ENCODE results near the gene CAPN5.

GRCh38 chr11:77086521-77087472, 20.0 kb downstream of the CAPN5 start:
- TF ChIP-seq CTCF (conservative IDR thresholded peaks at IDR 0.05; ENCODE audit: low read depth in 2 of 2) (no peak), REST (IDR thresholded peaks at IDR 0.05; ENCODE audit: unreplicated experiment) (no peak), EZH2phosphoT487 (IDR thresholded peaks at IDR 0.05; ENCODE audit: unreplicated experiment) (no peak), POLR2AphosphoS5 (IDR thresholded peaks at IDR 0.05; ENCODE audit: low read depth) (no peak), ZNF114 (CRISPR knock-in tag; IDR thresholded peaks at IDR 0.05) (no peak), EZH2 (IDR thresholded peaks at IDR 0.05; ENCODE audit: low read depth, unreplicated experiment) (no peak), CREB1 (CRISPR knock-in tag; IDR thresholded peaks at IDR 0.05; ENCODE audit: low read depth) (no peak), ZNF331 (CRISPR knock-in tag; IDR thresholded peaks at IDR 0.05; ENCODE audit: low read depth) (no peak), ZNF462 (CRISPR knock-in tag; IDR thresholded peaks at IDR 0.05) (no peak), NANOG (IDR thresholded peaks at IDR 0.05; ENCODE audit: borderline replicate concordance) (no peak), ETS1 (IDR thresholded peaks at IDR 0.05) (no peak), STAT1 (IDR thresholded peaks at IDR 0.05; ENCODE audit: unreplicated experiment) (no peak)

Data from GM23338 (cell line).